GM12878 (cell line): Measurements from ENCODE around the gene USP17L11. TPM values are rescaled to one million over a fixed set of nuclear protein-coding genes. Genes with fewer than 3 reads are reported as not detected.

Experiments
- polyA plus RNA-seq, 11 experiments: library from polyadenylated mRNA; depleted of rRNA in 4 of 11; unstranded in 6 of 11; stranded (reverse) in 5 of 11; fragments of >200 nt; fragmentation: Nextera tagmentation in 4 of 11; fragmentation: Illumina TruSeq in 1 of 11; extraction: Ambion mirVana in 4 of 11; extraction: Trizol in 1 of 11; gene quantifications; 1 replicate in 1 of 11; 2 replicates in 10 of 11; pipeline versions ENCODE4 v1.2.1 to v1.2.3, GENCODE V29; 2011 to 2016; ENCODE audit warnings: inconsistent platforms in 2 of 11, missing spikeins in 2 of 11, low read depth in 1 of 11
- total RNA-seq, 4 experiments: library from RNA; depleted of rRNA in 3 of 4; stranded (reverse); fragments of >200 nt in 3 of 4; fragmentation: Illumina TruSeq in 1 of 4; extraction: Trizol in 1 of 4; gene quantifications; 2 replicates each; pipeline versions ENCODE4 v1.2.1 to v1.2.3, GENCODE V29; 2013 to 2021

USP17L11 gene
- total and polyA plus RNA-seq, 10 of the 15 experiments (the other 5 are each of a cell fraction or from before 2014, with no cell fraction given): 0.25 to 0.62 (median 0.28) TPM; not detected in 7

Other genes with a start within 250 kb of the USP17L11 start
Only the 7 nearest of the 20 such genes appear.
- not detected in 2 replicates for gene USP17L10, start 4.7 kb upstream of the USP17L11 start, total RNA-seq (2014; rRNA removed)
- gene USP17L10, start 4.7 kb upstream of the USP17L11 start, total RNA-seq (2014; rRNA removed; fragmentation: Illumina TruSeq; extraction: Trizol): not detected in 2 replicates
- not detected in 2 replicates for gene USP17L10, start 4.7 kb upstream of the USP17L11 start, total RNA-seq (2021)
- gene USP17L10, start 4.7 kb upstream of the USP17L11 start, polyA plus RNA-seq (2011; rRNA removed): not detected in 2 replicates
- not detected in 2 replicates for gene USP17L10, start 4.7 kb upstream of the USP17L11 start, polyA plus RNA-seq (2014; fragmentation: Illumina TruSeq; extraction: Trizol)
- not detected for gene USP17L10, start 4.7 kb upstream of the USP17L11 start, polyA plus RNA-seq (2014; fragmentation: Nextera tagmentation; extraction: Ambion mirVana)
- gene USP17L10, start 4.7 kb upstream of the USP17L11 start, polyA plus RNA-seq (2014; rRNA removed): not detected in 2 replicates
- gene USP17L10, start 4.7 kb upstream of the USP17L11 start, polyA plus RNA-seq (2016; fragmentation: Nextera tagmentation; extraction: Ambion mirVana): not detected
- gene USP17L12, start 4.7 kb downstream of the USP17L11 start, total RNA-seq (2014; rRNA removed): not detected in 2 replicates
- not detected in 2 replicates for gene USP17L12, start 4.7 kb downstream of the USP17L11 start, total RNA-seq (2014; rRNA removed; fragmentation: Illumina TruSeq; extraction: Trizol)
- not detected in 2 replicates for gene USP17L12, start 4.7 kb downstream of the USP17L11 start, total RNA-seq (2021)
- gene USP17L12, start 4.7 kb downstream of the USP17L11 start, polyA plus RNA-seq (2011; rRNA removed): not detected in 2 replicates
- not detected in 2 replicates for gene USP17L12, start 4.7 kb downstream of the USP17L11 start, polyA plus RNA-seq (2014; fragmentation: Illumina TruSeq; extraction: Trizol)
- gene USP17L12, start 4.7 kb downstream of the USP17L11 start, polyA plus RNA-seq (2014; fragmentation: Nextera tagmentation; extraction: Ambion mirVana): not detected
- not detected in 2 replicates for gene USP17L12, start 4.7 kb downstream of the USP17L11 start, polyA plus RNA-seq (2014; rRNA removed)
- gene USP17L12, start 4.7 kb downstream of the USP17L11 start, polyA plus RNA-seq (2016; fragmentation: Nextera tagmentation; extraction: Ambion mirVana): not detected
- not detected in 2 replicates for gene USP17L13, start 9.5 kb downstream of the USP17L11 start, total RNA-seq (2014; rRNA removed)
- not detected in 2 replicates for gene USP17L13, start 9.5 kb downstream of the USP17L11 start, total RNA-seq (2014; rRNA removed; fragmentation: Illumina TruSeq; extraction: Trizol)
- not detected in 2 replicates for gene USP17L13, start 9.5 kb downstream of the USP17L11 start, total RNA-seq (2021)
- gene USP17L13, start 9.5 kb downstream of the USP17L11 start, polyA plus RNA-seq (2011; rRNA removed): not detected in 2 replicates
- not detected in 2 replicates for gene USP17L13, start 9.5 kb downstream of the USP17L11 start, polyA plus RNA-seq (2014; fragmentation: Illumina TruSeq; extraction: Trizol)
- not detected for gene USP17L13, start 9.5 kb downstream of the USP17L11 start, polyA plus RNA-seq (2014; fragmentation: Nextera tagmentation; extraction: Ambion mirVana)
- not detected in 2 replicates for gene USP17L13, start 9.5 kb downstream of the USP17L11 start, polyA plus RNA-seq (2014; rRNA removed)
- gene USP17L13, start 9.5 kb downstream of the USP17L11 start, polyA plus RNA-seq (2016; fragmentation: Nextera tagmentation; extraction: Ambion mirVana): not detected
- not detected in 2 replicates for gene USP17L15, start 19.0 kb downstream of the USP17L11 start, total RNA-seq (2014; rRNA removed)
- gene USP17L15, start 19.0 kb downstream of the USP17L11 start, total RNA-seq (2014; rRNA removed; fragmentation: Illumina TruSeq; extraction: Trizol): not detected in 2 replicates
- not detected in 2 replicates for gene USP17L15, start 19.0 kb downstream of the USP17L11 start, total RNA-seq (2021)
- not detected in 2 replicates for gene USP17L15, start 19.0 kb downstream of the USP17L11 start, polyA plus RNA-seq (2011; rRNA removed)
- 0.07 TPM in 1 of 2 replicates, not detected in the other for gene USP17L15, start 19.0 kb downstream of the USP17L11 start, polyA plus RNA-seq (2014; fragmentation: Illumina TruSeq; extraction: Trizol)
- under 1 TPM in 1 of 2 experiments, not detected in 1; 0.04 TPM for gene USP17L15, start 19.0 kb downstream of the USP17L11 start, polyA plus RNA-seq (2014; fragmentation: Nextera tagmentation; extraction: Ambion mirVana)
- gene USP17L15, start 19.0 kb downstream of the USP17L11 start, polyA plus RNA-seq (2014; rRNA removed): 0.12 TPM in 1 of 2 replicates, not detected in the other
- gene USP17L15, start 19.0 kb downstream of the USP17L11 start, polyA plus RNA-seq (2016; fragmentation: Nextera tagmentation; extraction: Ambion mirVana): not detected
- gene USP17L17, start 28.5 kb downstream of the USP17L11 start, total RNA-seq (2014; rRNA removed): not detected in 2 replicates
- gene USP17L17, start 28.5 kb downstream of the USP17L11 start, total RNA-seq (2014; rRNA removed; fragmentation: Illumina TruSeq; extraction: Trizol): not detected in 2 replicates
- not detected in 2 replicates for gene USP17L17, start 28.5 kb downstream of the USP17L11 start, total RNA-seq (2021)
- not detected in 2 replicates for gene USP17L17, start 28.5 kb downstream of the USP17L11 start, polyA plus RNA-seq (2011; rRNA removed)
- not detected in 2 replicates for gene USP17L17, start 28.5 kb downstream of the USP17L11 start, polyA plus RNA-seq (2014; fragmentation: Illumina TruSeq; extraction: Trizol)
- gene USP17L17, start 28.5 kb downstream of the USP17L11 start, polyA plus RNA-seq (2014; fragmentation: Nextera tagmentation; extraction: Ambion mirVana): not detected
- gene USP17L17, start 28.5 kb downstream of the USP17L11 start, polyA plus RNA-seq (2014; rRNA removed): not detected in 2 replicates
- not detected for gene USP17L17, start 28.5 kb downstream of the USP17L11 start, polyA plus RNA-seq (2016; fragmentation: Nextera tagmentation; extraction: Ambion mirVana)
- gene USP17L18, start 33.2 kb downstream of the USP17L11 start, total RNA-seq (2014; rRNA removed): not detected in 2 replicates
- not detected in 2 replicates for gene USP17L18, start 33.2 kb downstream of the USP17L11 start, total RNA-seq (2014; rRNA removed; fragmentation: Illumina TruSeq; extraction: Trizol)
- gene USP17L18, start 33.2 kb downstream of the USP17L11 start, total RNA-seq (2021): not detected in 2 replicates
- gene USP17L18, start 33.2 kb downstream of the USP17L11 start, polyA plus RNA-seq (2011; rRNA removed): not detected in 2 replicates
- not detected in 2 replicates for gene USP17L18, start 33.2 kb downstream of the USP17L11 start, polyA plus RNA-seq (2014; fragmentation: Illumina TruSeq; extraction: Trizol)
- gene USP17L18, start 33.2 kb downstream of the USP17L11 start, polyA plus RNA-seq (2014; fragmentation: Nextera tagmentation; extraction: Ambion mirVana): not detected
- gene USP17L18, start 33.2 kb downstream of the USP17L11 start, polyA plus RNA-seq (2014; rRNA removed): not detected in 2 replicates
- gene USP17L18, start 33.2 kb downstream of the USP17L11 start, polyA plus RNA-seq (2016; fragmentation: Nextera tagmentation; extraction: Ambion mirVana): not detected
- not detected in 2 replicates for gene USP17L19, start 38.0 kb downstream of the USP17L11 start, total RNA-seq (2014; rRNA removed)
- gene USP17L19, start 38.0 kb downstream of the USP17L11 start, total RNA-seq (2014; rRNA removed; fragmentation: Illumina TruSeq; extraction: Trizol): not detected in 2 replicates
- gene USP17L19, start 38.0 kb downstream of the USP17L11 start, total RNA-seq (2021): not detected in 2 replicates
- gene USP17L19, start 38.0 kb downstream of the USP17L11 start, polyA plus RNA-seq (2011; rRNA removed): not detected in 2 replicates
- gene USP17L19, start 38.0 kb downstream of the USP17L11 start, polyA plus RNA-seq (2014; fragmentation: Illumina TruSeq; extraction: Trizol): not detected in 2 replicates
- gene USP17L19, start 38.0 kb downstream of the USP17L11 start, polyA plus RNA-seq (2014; fragmentation: Nextera tagmentation; extraction: Ambion mirVana): not detected
- not detected in 2 replicates for gene USP17L19, start 38.0 kb downstream of the USP17L11 start, polyA plus RNA-seq (2014; rRNA removed)
- not detected for gene USP17L19, start 38.0 kb downstream of the USP17L11 start, polyA plus RNA-seq (2016; fragmentation: Nextera tagmentation; extraction: Ambion mirVana)